WTC11 (cell line): Measurements from ENCODE around the gene ACP5. TPM values are rescaled to one million over a fixed set of nuclear protein-coding genes. Genes with fewer than 3 reads are reported as not detected.
"Not testable (repeated sequence)": the region's sequence is repeated elsewhere in the genome, so short reads cannot be mapped to it uniquely, and the experiment has no call there.

Experiments
- ATAC-seq: fragments of 200-7000 bp; cut with Tn5 transposase; 2 replicates; pipeline ENCODE4 v1.10.0; 2021; ENCODE audit warnings: mild to moderate bottlenecking, moderate library complexity
- CTCF ChIA-PET: fragments of 300-600 bp; sonication (Branson Sonifier 250); formaldehyde crosslinking; loops from one replicate; lab custom pipeline; 2021; ENCODE audit warnings: antibody characterized with exemption; lab: Charles Lee
- POLR2A ChIA-PET: fragments of 350-600 bp; sonication (Branson Sonifier 250); formaldehyde crosslinking; loops from one replicate; lab custom pipeline; 2021; ENCODE audit warnings: antibody characterized with exemption; lab: Charles Lee
- DNase-seq: peaks from one replicate; pipeline ENCODE4 v3.0.0; 2021; ENCODE audit warnings: low spot score
- H3K27ac Mint-ChIP-seq: 2 replicates; pipeline ENCODE4 v1.8.0; 2021; ENCODE audit warnings: mixed read lengths
- H3K27me3 Mint-ChIP-seq: 2 replicates; pipeline ENCODE4 v1.8.0; 2021; ENCODE audit warnings: low read depth, mild to moderate bottlenecking, moderate library complexity, mixed read lengths
- H3K36me3 Mint-ChIP-seq: 2 replicates; pipeline ENCODE4 v1.8.0; 2021; ENCODE audit warnings: mixed read lengths
- H3K4me1 Mint-ChIP-seq: 2 replicates; pipeline ENCODE4 v1.8.0; 2022; ENCODE audit warnings: mixed read lengths
- H3K4me3 Mint-ChIP-seq: 2 replicates; pipeline ENCODE4 v1.8.0; 2021; ENCODE audit warnings: mild to moderate bottlenecking, moderate library complexity, mixed read lengths
- H3K9me3 Mint-ChIP-seq: 2 replicates; pipeline ENCODE4 v1.8.0; 2021; ENCODE audit warnings: mixed read lengths
- ARID4B ChIP-seq: sonication (generic); formaldehyde crosslinking; IDR thresholded peaks from 2 replicates; pipeline ENCODE4 v1.8.0; 2023; ENCODE audit warnings: missing genetic modification reagents, mild to moderate bottlenecking, borderline replicate concordance
- ATF1 ChIP-seq: sonication (generic); formaldehyde crosslinking; IDR thresholded peaks from 2 replicates; pipeline ENCODE4 v1.8.1; 2023; ENCODE audit warnings: mild to moderate bottlenecking, moderate library complexity, missing genetic modification reagents
- CREB1 ChIP-seq: sonication (generic); formaldehyde crosslinking; IDR thresholded peaks from 2 replicates; pipeline ENCODE4 v1.8.0; 2023; ENCODE audit warnings: mild to moderate bottlenecking, missing genetic modification reagents
- ELF4 ChIP-seq: sonication (generic); formaldehyde crosslinking; IDR thresholded peaks from 2 replicates; pipeline ENCODE4 v1.8.1; 2022; ENCODE audit warnings: low read depth, mild to moderate bottlenecking, moderate library complexity, missing genetic modification reagents
- ESRRA ChIP-seq: sonication (generic); formaldehyde crosslinking; IDR thresholded peaks from 2 replicates; pipeline ENCODE4 v1.8.1; 2022; ENCODE audit warnings: mild to moderate bottlenecking, missing genetic modification reagents, borderline replicate concordance
- FOXP4 ChIP-seq: sonication (generic); formaldehyde crosslinking; IDR thresholded peaks from 2 replicates; pipeline ENCODE4 v1.8.0; 2022; ENCODE audit warnings: mild to moderate bottlenecking, missing genetic modification reagents
- GRHL2 ChIP-seq: fragments of 250-450 bp; sonication (Bioruptor Pico); IDR thresholded peaks from 2 replicates; pipeline ENCODE4 v1.8.0; 2022; ENCODE audit warnings: mild to moderate bottlenecking, moderate library complexity; ENCODE audit not compliant: insufficient replicate concordance, severe bottlenecking
- GTF2I ChIP-seq: fragments of 250-450 bp; sonication (Bioruptor Pico); conservative IDR thresholded peaks from 2 replicates; pipeline ENCODE4 v1.4.0; 2021; ENCODE audit warnings: mild to moderate bottlenecking
- JUN ChIP-seq: sonication (generic); formaldehyde crosslinking; IDR thresholded peaks from 2 replicates; pipeline ENCODE4 v1.8.0; 2023; ENCODE audit warnings: mild to moderate bottlenecking, missing genetic modification reagents
- NR1H2 ChIP-seq: sonication (generic); formaldehyde crosslinking; IDR thresholded peaks from 2 replicates; pipeline ENCODE4 v1.9.0; 2021; ENCODE audit warnings: mild to moderate bottlenecking, moderate library complexity, missing genetic modification reagents
- PRRX2 ChIP-seq: fragments of 250-450 bp; sonication (Bioruptor Pico); IDR thresholded peaks from 2 replicates; pipeline ENCODE4 v1.8.0; 2021; ENCODE audit warnings: mild to moderate bottlenecking
- RORB ChIP-seq: fragments of 250-450 bp; sonication (Bioruptor Pico); IDR thresholded peaks from 2 replicates; pipeline ENCODE4 v1.9.0; 2021; ENCODE audit warnings: mild to moderate bottlenecking
- SMAD4 ChIP-seq: sonication (generic); formaldehyde crosslinking; IDR thresholded peaks from 2 replicates; pipeline ENCODE4 v1.8.0; 2022; ENCODE audit warnings: mild to moderate bottlenecking, missing genetic modification reagents
- USF2 ChIP-seq: sonication (generic); formaldehyde crosslinking; IDR thresholded peaks from 2 replicates; pipeline ENCODE4 v1.8.1; 2023; ENCODE audit warnings: mild to moderate bottlenecking, missing genetic modification reagents, moderate library complexity
- ZNF138 ChIP-seq: sonication (generic); formaldehyde crosslinking; conservative IDR thresholded peaks from 2 replicates; pipeline ENCODE4 v1.8.1; 2022; ENCODE audit warnings: mild to moderate bottlenecking, moderate library complexity, missing genetic modification reagents
- ZNF263 ChIP-seq: sonication (generic); formaldehyde crosslinking; IDR thresholded peaks from 2 replicates; pipeline ENCODE4 v1.8.1; 2022; ENCODE audit warnings: low read depth, mild to moderate bottlenecking, moderate library complexity, missing genetic modification reagents
- ZNF281 ChIP-seq: sonication (generic); formaldehyde crosslinking; IDR thresholded peaks from 2 replicates; pipeline ENCODE4 v1.8.0; 2023; ENCODE audit warnings: mild to moderate bottlenecking, missing genetic modification reagents
- total RNA-seq: library from RNA; stranded (reverse); gene quantifications from 3 replicates; pipeline ENCODE4 v1.2.3, GENCODE V29; 2021
- TF ChIP-seq, protein P1 (sequence below): sonication (generic); formaldehyde crosslinking; IDR thresholded peaks from 2 replicates; pipeline ENCODE4 v1.8.1; 2022; ENCODE audit warnings: low read depth, mild to moderate bottlenecking, moderate library complexity, missing genetic modification reagents, borderline replicate concordance
- TF ChIP-seq, protein P2 (sequence below): sonication (generic); formaldehyde crosslinking; IDR thresholded peaks from 2 replicates; pipeline ENCODE4 v1.8.0; 2022; ENCODE audit warnings: mild to moderate bottlenecking, missing genetic modification reagents

ACP5 gene
- total RNA-seq, 1 experiment from 2014 or later = 8.6 TPM

GRCh38 chr19:11624069-11624463 is 46.6 kb upstream of the ACP5 start:
- Mint-ChIP-seq H3K27ac (no peak overlapping the region), H3K9me3 (no peaks in the 10 kb centered on the region), H3K36me3 (peaks cover 17% of the 10 kb centered on the region), H3K4me3 (peak overlapping the region; percentile 74), H3K4me1 (peaks cover 21% of the 10 kb centered on the region), H3K27me3 (peaks cover 34% of the 10 kb centered on the region)
- ChIA-PET CTCF (interaction anchor here (1.1 to 1.5 kb wide), 2 partner anchors 76 to 173 kb away, joined by 4 to 6 read pairs; no protein-coding TSS in a partner anchor), POLR2A (no interaction called here)
- DNase-seq = no peak
- ATAC-seq = no peak
- TF ChIP-seq ESRRA (CRISPR knock-in tag) (no peak), USF2 (CRISPR knock-in tag) (no peak), ATF1 (no peak), NR1H2 (CRISPR knock-in tag) (no peak), ZNF138 (no peak), RORB (CRISPR knock-in tag) (no peak), ZNF281 (CRISPR knock-in tag) (no peak), ZNF263 (no peak)

GRCh38 chr19:11622401-11622800 is 45.0 kb upstream of the ACP5 start:
- H3K27me3 Mint-ChIP-seq = peaks cover 34% of the 10 kb centered on the region
- POLR2A ChIA-PET = interaction anchor here (0.9 kb wide), 1 partner anchor 17 kb away, joined by 3 read pairs; no protein-coding TSS in a partner anchor
- not testable (repeated sequence) for H3K9me3 Mint-ChIP-seq, H3K4me3 Mint-ChIP-seq, DNase-seq, H3K27ac Mint-ChIP-seq, ATAC-seq
- H3K36me3 Mint-ChIP-seq = peaks cover 34% of the 10 kb centered on the region
- CTCF ChIA-PET = interaction anchor here (0.8 kb wide), 1 partner anchor 77 kb away, joined by 3 read pairs; no protein-coding TSS in a partner anchor
- H3K4me1 Mint-ChIP-seq = peaks cover 21% of the 10 kb centered on the region

- ChIA-PET CTCF (no interaction called here), POLR2A (no interaction called here)
- Mint-ChIP-seq H3K4me1 (peaks cover 21% of the 10 kb centered on the region), H3K27ac (no peak overlapping the region; the same call in 1 of the 2 replicates), H3K36me3 (peaks cover 52% of the 10 kb centered on the region), H3K4me3 (no peak overlapping the region), H3K9me3 (peaks cover 20% of the 10 kb centered on the region), H3K27me3 (peaks cover 23% of the 10 kb centered on the region)
- ATAC-seq (no peak), DNase-seq (no peak)
- TF ChIP-seq ZNF138 (no peak), USF2 (CRISPR knock-in tag) (no peak), ELF4 (CRISPR knock-in tag) (no peak), GRHL2 (CRISPR knock-in tag) (no peak), ESRRA (CRISPR knock-in tag) (no peak), ARID4B (CRISPR knock-in tag) (no peak), JUN (no peak), RORB (CRISPR knock-in tag) (no peak), PRRX2 (CRISPR knock-in tag) (no peak), FOXP4 (CRISPR knock-in tag) (no peak), SMAD4 (CRISPR knock-in tag) (no peak), ATF1 (no peak), CREB1 (no peak), GTF2I (no peak)
- TF ChIP-seq, protein P1, sequence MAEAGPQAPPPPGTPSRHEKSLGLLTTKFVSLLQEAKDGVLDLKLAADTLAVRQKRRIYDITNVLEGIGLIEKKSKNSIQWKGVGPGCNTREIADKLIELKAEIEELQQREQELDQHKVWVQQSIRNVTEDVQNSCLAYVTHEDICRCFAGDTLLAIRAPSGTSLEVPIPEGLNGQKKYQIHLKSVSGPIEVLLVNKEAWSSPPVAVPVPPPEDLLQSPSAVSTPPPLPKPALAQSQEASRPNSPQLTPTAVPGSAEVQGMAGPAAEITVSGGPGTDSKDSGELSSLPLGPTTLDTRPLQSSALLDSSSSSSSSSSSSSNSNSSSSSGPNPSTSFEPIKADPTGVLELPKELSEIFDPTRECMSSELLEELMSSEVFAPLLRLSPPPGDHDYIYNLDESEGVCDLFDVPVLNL (CRISPR knock-in tag) = no peak
- TF ChIP-seq, protein P2, sequence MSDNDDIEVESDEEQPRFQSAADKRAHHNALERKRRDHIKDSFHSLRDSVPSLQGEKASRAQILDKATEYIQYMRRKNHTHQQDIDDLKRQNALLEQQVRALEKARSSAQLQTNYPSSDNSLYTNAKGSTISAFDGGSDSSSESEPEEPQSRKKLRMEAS (CRISPR knock-in tag) = no peak
These were observed 43.1 kb upstream of the ACP5 start for GRCh38 chr19:11620553-11620952.
